Forelimb muscle (tissue), 1 donor: ENCODE results near the gene BTBD18. TPM values are rescaled to one million over a fixed set of nuclear protein-coding genes. Genes with fewer than 3 reads are reported as not detected.
A peak's percentile ranks its signal among the peaks of the same experiment; 100 is the strongest.
"Not testable (repeated sequence)": the region's sequence is repeated elsewhere in the genome, so short reads cannot be mapped to it uniquely, and the experiment has no call there.

Experiments used
- DNase-seq: peaks from one replicate; pipeline ENCODE4 v3.0.0-alpha.2; 2013; ENCODE audit warnings: low read depth
- polyA plus RNA-seq: library from polyadenylated mRNA; unstranded; fragments of 120-200 nt; gene quantifications from one replicate; pipeline ENCODE4 v1.2.1, GENCODE V29; 2013; ENCODE audit not compliant: insufficient read length

The BTBD18 gene
- polyA plus RNA-seq, 1 donor, result 0.19 TPM

- no peak for DNase-seq
Measured at GRCh38 chr11:57732661-57733060, 19.0 kb downstream of the BTBD18 start.

- DNase-seq, result no peak
Measured at GRCh38 chr11:57729479-57729878, 22.1 kb downstream of the BTBD18 start.

- DNase-seq, result no peak
Measured at GRCh38 chr11:57728829-57729228, 22.8 kb downstream of the BTBD18 start.

GRCh38 chr11:57727185-57727584 is 24.4 kb downstream of the BTBD18 start:
- DNase-seq, result no peak

- not testable (repeated sequence) for DNase-seq
Measured at GRCh38 chr11:57716726-57717125, 34.9 kb downstream of the BTBD18 start.

GRCh38 chr11:57713835-57714234 is 37.8 kb downstream of the BTBD18 start:
- no peak for DNase-seq

GRCh38 chr11:57712256-57713150 is 39.1 kb downstream of the BTBD18 start, which contains the start of gene TMX2:
Gene TMX2, plus strand, starts transcription at chr11:57712593. Its CDS starts 26 bp downstream, at chr11:57712619.
- DNase-seq, result peak; percentile 99

- peak; percentile 17 for DNase-seq
Measured at GRCh38 chr11:57711414-57712255, 40.0 kb downstream of the BTBD18 start, which contains the start of gene MED19. Gene MED19, minus strand, starts transcription at chr11:57712215. Its CDS starts 36 bp downstream, at chr11:57712179.

GRCh38 chr11:57709802-57710367 is 41.7 kb downstream of the BTBD18 start:
- no peak for DNase-seq

GRCh38 chr11:57705432-57705831 is 46.2 kb downstream of the BTBD18 start:
- DNase-seq, result not testable (repeated sequence)

GRCh38 chr11:57704932-57705331 is 46.7 kb downstream of the BTBD18 start:
- DNase-seq, result no peak

GRCh38 chr11:57703341-57703740 is 48.3 kb downstream of the BTBD18 start:
- no peak for DNase-seq

- no peak for DNase-seq
Measured at GRCh38 chr11:57700425-57700824, 51.2 kb downstream of the BTBD18 start.

- no peak for DNase-seq
Measured at GRCh38 chr11:57699813-57700212, 51.8 kb downstream of the BTBD18 start.

GRCh38 chr11:57698843-57699365 is 52.7 kb downstream of the BTBD18 start:
- no peak for DNase-seq

Other genes starting within 250 kb of the BTBD18 start
- gene SLC43A1, start 236.1 kb downstream of the BTBD18 start, polyA plus RNA-seq, result 14.1 TPM
- 40.7 TPM for gene TIMM10, start 221.1 kb downstream of the BTBD18 start, polyA plus RNA-seq
- gene SMTNL1, start 214.2 kb downstream of the BTBD18 start, polyA plus RNA-seq, result 246 TPM
- gene UBE2L6, start 184.1 kb downstream of the BTBD18 start, polyA plus RNA-seq, result 24.6 TPM
- gene SERPING1, start 154.1 kb downstream of the BTBD18 start, polyA plus RNA-seq, result 88.8 TPM
- 2.1 TPM for gene YPEL4, start 101.9 kb downstream of the BTBD18 start, polyA plus RNA-seq
- 8.5 TPM for gene CLP1, start 94.1 kb downstream of the BTBD18 start, polyA plus RNA-seq
- gene ZDHHC5, start 83.7 kb downstream of the BTBD18 start, polyA plus RNA-seq, result 31.0 TPM
- gene MED19, start 39.6 kb downstream of the BTBD18 start, polyA plus RNA-seq, result 13.2 TPM
- gene TMX2, start 39.2 kb downstream of the BTBD18 start, polyA plus RNA-seq, result 53.8 TPM
- 67.3 TPM for gene SELENOH, start 10.3 kb downstream of the BTBD18 start, polyA plus RNA-seq
- gene CTNND1, start 10.0 kb upstream of the BTBD18 start, polyA plus RNA-seq, result 131 TPM